Measurements from ENCODE around the gene GKN2.

GKN2 gene

GRCh38 chr2:68912111-68912510 lies 40.6 kb downstream of the GKN2 start:
- no peak for DNase-seq (ENCODE audit: low spot score)
- in situ Hi-C loops (cut with MboI; ENCODE audit: low sequenced_read_pairs, unreplicated experiment): loop anchor here (10.0 to 25.0 kb wide), 2 partner anchors 175 to 437 kb away; partner anchors contain the start of gene ARHGAP25
- TF ChIP-seq, protein P1, sequence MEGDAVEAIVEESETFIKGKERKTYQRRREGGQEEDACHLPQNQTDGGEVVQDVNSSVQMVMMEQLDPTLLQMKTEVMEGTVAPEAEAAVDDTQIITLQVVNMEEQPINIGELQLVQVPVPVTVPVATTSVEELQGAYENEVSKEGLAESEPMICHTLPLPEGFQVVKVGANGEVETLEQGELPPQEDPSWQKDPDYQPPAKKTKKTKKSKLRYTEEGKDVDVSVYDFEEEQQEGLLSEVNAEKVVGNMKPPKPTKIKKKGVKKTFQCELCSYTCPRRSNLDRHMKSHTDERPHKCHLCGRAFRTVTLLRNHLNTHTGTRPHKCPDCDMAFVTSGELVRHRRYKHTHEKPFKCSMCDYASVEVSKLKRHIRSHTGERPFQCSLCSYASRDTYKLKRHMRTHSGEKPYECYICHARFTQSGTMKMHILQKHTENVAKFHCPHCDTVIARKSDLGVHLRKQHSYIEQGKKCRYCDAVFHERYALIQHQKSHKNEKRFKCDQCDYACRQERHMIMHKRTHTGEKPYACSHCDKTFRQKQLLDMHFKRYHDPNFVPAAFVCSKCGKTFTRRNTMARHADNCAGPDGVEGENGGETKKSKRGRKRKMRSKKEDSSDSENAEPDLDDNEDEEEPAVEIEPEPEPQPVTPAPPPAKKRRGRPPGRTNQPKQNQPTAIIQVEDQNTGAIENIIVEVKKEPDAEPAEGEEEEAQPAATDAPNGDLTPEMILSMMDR (IDR thresholded peaks at IDR 0.05; ENCODE audit: borderline replicate concordance, control extremely low read depth, extremely low read depth, insufficient read depth, missing control alignments): no peak

DNA sequence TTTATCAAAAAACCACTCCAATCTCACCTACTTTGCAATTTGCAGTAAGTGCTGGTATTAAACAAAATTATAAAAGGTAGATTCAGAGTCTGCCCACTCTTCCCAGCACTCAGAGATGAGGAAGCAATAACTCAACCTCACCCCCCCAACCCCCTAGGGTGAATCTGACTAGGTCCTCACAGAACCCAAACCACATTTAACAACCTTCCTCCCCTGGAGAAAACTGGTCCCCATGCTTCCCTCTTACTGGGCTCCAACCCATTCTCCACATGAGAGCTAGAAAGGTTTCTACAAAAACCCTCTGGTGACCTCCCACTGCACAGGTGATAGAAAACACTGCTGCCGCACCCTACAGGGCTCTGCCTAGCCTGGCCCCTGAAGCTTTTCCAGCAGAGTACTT lies 41.0 kb downstream of the GKN2 start:
- no peak for DNase-seq (ENCODE audit: low spot score)
- TF ChIP-seq, protein P1 (IDR thresholded peaks at IDR 0.05; ENCODE audit: borderline replicate concordance, control extremely low read depth, extremely low read depth, insufficient read depth, missing control alignments): no peak
- in situ Hi-C loops (cut with MboI; ENCODE audit: low sequenced_read_pairs, unreplicated experiment): loop anchor here (10.0 to 25.0 kb wide), 2 partner anchors 174 to 437 kb away; partner anchors contain the start of gene ARHGAP25

DNA sequence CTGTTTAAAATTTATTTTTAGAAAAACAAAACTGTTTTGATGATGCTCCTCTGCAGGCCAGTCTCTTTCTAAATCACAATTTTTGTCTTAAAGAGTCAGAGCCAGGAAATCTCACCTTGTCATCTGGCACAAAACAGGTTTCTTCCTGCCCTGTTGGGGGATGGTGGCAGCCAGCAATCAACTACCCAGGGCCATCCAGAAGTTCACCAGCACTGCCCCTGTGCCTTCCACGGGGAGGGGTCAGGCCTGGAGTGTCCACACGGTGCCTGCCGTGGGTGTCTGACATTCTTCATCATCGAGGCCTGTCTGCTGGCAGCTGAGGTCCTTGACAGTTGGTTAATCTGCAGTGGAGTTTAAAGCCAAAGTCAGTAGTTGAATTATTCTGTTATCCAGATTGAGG lies 41.4 kb downstream of the GKN2 start:
- no peak for DNase-seq (ENCODE audit: low spot score)
- in situ Hi-C loops (cut with MboI; ENCODE audit: low sequenced_read_pairs, unreplicated experiment): loop anchor here (10.0 to 25.0 kb wide), 2 partner anchors 174 to 436 kb away; partner anchors contain the start of gene ARHGAP25
- TF ChIP-seq, protein P1 (IDR thresholded peaks at IDR 0.05; ENCODE audit: borderline replicate concordance, control extremely low read depth, extremely low read depth, insufficient read depth, missing control alignments): no peak

DNA sequence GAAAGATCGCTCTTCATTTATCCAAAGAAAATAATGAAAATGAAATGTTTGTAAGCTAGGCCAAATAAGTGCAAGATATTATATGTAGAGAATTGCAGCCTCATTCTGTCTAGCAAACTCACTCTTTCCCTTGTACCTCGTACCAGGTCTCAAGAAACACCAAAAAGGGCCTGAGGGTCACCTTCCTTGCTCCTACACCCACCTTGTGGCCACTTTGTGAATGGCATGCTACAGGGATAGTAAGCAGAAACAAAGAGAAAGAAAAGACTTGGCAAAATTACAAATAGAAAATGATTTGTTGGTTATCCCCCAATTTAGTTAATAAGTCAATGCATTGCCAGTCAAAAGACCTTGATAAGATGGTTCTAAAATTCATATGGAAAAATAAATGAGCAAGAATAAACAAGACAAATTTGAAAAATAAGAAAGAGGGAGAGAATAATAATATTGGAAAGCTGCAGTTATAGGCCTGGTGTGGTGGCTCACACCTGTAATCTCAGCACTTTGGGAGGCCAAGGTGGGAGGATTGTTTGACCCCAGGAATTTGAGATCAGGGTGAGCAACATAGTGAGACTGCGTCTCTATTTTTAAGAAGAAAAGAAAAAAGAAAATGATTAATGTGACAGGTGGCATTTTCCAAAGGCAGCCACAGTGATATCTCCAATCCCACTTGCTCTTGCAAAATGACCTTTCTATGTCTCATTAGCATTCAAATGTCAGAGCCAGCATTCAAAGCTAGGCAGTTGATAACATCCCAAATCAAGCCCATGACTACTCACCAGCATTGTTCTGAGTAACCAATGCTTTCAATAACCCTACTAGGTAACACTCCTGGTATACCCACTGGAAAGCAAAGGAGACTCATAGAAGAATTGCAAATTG lies 42.7 kb downstream of the GKN2 start:
- peak; percentile 66 for DNase-seq (ENCODE audit: low spot score)
- in situ Hi-C loops (cut with MboI; ENCODE audit: low sequenced_read_pairs, unreplicated experiment): loop anchor here (10.0 to 25.0 kb wide), 2 partner anchors 173 to 435 kb away; partner anchors contain the start of gene ARHGAP25
- TF ChIP-seq, protein P1 (IDR thresholded peaks at IDR 0.05; ENCODE audit: borderline replicate concordance, control extremely low read depth, extremely low read depth, insufficient read depth, missing control alignments): peak; percentile 77

DNA sequence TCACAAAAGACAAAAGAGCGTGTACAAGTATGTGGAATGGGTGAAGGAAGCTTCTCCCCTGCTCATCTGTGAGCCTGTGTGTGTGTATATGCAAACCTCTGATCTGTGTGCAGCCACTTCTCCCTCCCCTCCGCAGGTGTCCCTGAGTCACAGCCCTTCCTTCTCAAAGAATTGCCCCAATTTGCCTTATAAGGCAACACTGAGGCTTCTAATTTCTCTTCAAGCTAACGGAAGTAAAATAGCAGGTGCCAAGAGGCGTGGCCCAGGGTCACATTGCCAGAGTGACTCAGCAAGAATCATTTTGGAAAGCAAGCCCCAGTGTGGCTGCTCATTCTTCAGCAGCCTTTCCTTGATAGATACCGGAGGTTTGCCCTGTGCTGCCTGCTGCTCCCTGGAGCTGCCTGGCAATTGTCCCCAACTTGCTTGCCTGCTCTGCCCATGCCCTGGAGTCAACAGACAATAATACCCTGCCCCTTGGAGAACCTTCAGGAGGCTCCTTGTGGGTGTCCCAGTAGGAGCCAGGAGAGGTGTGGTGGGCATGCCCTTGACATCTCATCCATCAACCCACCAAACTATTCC lies 44.2 kb downstream of the GKN2 start:
- TF ChIP-seq, protein P1 (IDR thresholded peaks at IDR 0.05; ENCODE audit: borderline replicate concordance, control extremely low read depth, extremely low read depth, insufficient read depth, missing control alignments): no peak
- in situ Hi-C loops (cut with MboI; ENCODE audit: low sequenced_read_pairs, unreplicated experiment): loop anchor here (25.0 kb wide), 1 partner anchor 171 kb away; the partner anchor contains the start of gene ARHGAP25

GRCh38 chr2:68907920-68908253 lies 44.8 kb downstream of the GKN2 start:
- TF ChIP-seq, protein P1 (IDR thresholded peaks at IDR 0.05; ENCODE audit: borderline replicate concordance, control extremely low read depth, extremely low read depth, insufficient read depth, missing control alignments): no peak
- in situ Hi-C loops (cut with MboI; ENCODE audit: low sequenced_read_pairs, unreplicated experiment): loop anchor here (25.0 kb wide), 1 partner anchor 171 kb away; the partner anchor contains the start of gene ARHGAP25
- no peak for DNase-seq (ENCODE audit: low spot score)

More for the DNA sequence above, 44.2 kb downstream of the GKN2 start:
- DNase-seq (ENCODE audit: low spot score): peak; percentile 73

Measured in GM13976 (cell line).